ENCODE data around the gene POLD1. TPM values are rescaled to one million over a fixed set of nuclear protein-coding genes. Genes with fewer than 3 reads are reported as not detected.

The POLD1 gene
- total and polyA plus RNA-seq, 7 experiments from 2014 or later: 26.0 to 110 (median 40.8) TPM

GRCh38 chr19:50376166-50377050, 7.7 kb upstream of the POLD1 start, which contains the start of gene NR1H2:
Gene NR1H2 (plus strand): TSS chr19:50376457. CDS start chr19:50377606, 1,149 bp downstream.
- ATAC-seq: peak; percentile 94

DNA sequence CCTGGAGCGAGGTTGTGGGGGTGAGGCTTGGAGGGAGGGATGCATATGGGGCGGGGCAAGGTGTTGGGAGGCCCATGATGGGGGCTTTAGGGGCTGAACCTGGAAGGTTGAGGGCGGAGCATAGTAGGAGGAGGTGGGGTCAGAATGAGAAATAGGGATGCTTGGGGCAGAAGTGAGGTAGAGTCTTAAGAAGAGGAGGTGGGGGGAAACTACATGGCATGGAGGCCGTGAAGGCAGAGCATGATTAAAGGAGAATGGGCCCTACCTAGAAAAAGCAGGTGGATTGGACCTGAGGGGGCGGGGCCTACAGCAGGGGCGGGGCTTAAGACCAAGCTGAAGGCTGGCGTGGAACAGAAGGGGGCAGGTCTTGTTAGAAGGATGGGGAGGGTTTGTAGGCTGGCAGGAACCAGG, 7.1 kb upstream of the POLD1 start:
- Histone ChIP-seq H3K27me3 (ENCODE audit: control insufficient read depth in 2 of 2, insufficient read depth in 2 of 2, low read length in 2 of 2) (no peaks in the 10 kb centered on the region), H3K27ac (ENCODE audit: low read depth, low read length) (peak overlapping the region; percentile 100), H3K4me1 (ENCODE audit: control insufficient read depth in 2 of 2, insufficient read depth in 2 of 2, low read length in 2 of 2) (peaks cover 4 to 10% of the 10 kb centered on the region in 2 donors), H3K9me3 (ENCODE audit: control insufficient read depth in 2 of 3, low read length in 3 of 3) (no peaks in the 10 kb centered on the region), H3K4me3 (ENCODE audit: low read length) (no peak overlapping the region), H3K36me3 (ENCODE audit: control insufficient read depth in 2 of 3, insufficient read depth in 3 of 3, low read length in 3 of 3) (peaks cover 0 to 51% (median 33%) of the 10 kb centered on the region in 3 experiments)
- ATAC-seq (peak; percentile 7), DNase-seq (peak in 7 of 9 donors; percentile 36 to 74 (median 57))
- intact Hi-C loops (cut with micrococcal nuclease): loop anchor here (2.0 to 5.0 kb wide), 2 partner anchors 54 to 735 kb away; partner anchors contain the start of genes RRAS (in 1 of the 2) and SCAF1 (in 1 of the 2)
- H3K27me3 Mint-ChIP-seq: no peaks in the 10 kb centered on the region
- H3K27ac Mint-ChIP-seq: peak overlapping the region; percentile 71 to 100 (median 99)
- peak overlapping the region; percentile 62 to 100 (median 96) for H3K4me3 Mint-ChIP-seq
- no peaks in the 10 kb centered on the region for H3K9me3 Mint-ChIP-seq
- POLR2A ChIA-PET: no interaction called here
- CTCF ChIA-PET: no interaction called here
- H3K36me3 Mint-ChIP-seq: peaks cover 11 to 26% (median 16%) of the 10 kb centered on the region in 5 donors
- H3K4me1 Mint-ChIP-seq: peaks cover 12 to 37% (median 24%) of the 10 kb centered on the region in 7 donors

More at GRCh38 chr19:50376166-50377050, 7.7 kb upstream of the POLD1 start, which contains the start of gene NR1H2:
- Histone ChIP-seq H3K36me3 (ENCODE audit: control insufficient read depth in 2 of 3, insufficient read depth in 3 of 3, low read length in 3 of 3) (peaks cover 0 to 44% (median 33%) of the 10 kb centered on the region in 3 experiments), H3K27ac (ENCODE audit: low read depth, low read length) (peak within 1 kb of the TSS; percentile 100), H3K9me3 (ENCODE audit: control insufficient read depth in 2 of 3, low read length in 3 of 3) (no peaks in the 10 kb centered on the region), H3K4me1 (ENCODE audit: control insufficient read depth in 2 of 2, insufficient read depth in 2 of 2, low read length in 2 of 2) (peaks cover 4 to 10% of the 10 kb centered on the region in 2 donors), H3K4me3 (ENCODE audit: low read length) (peak within 1 kb of the TSS; percentile 99), H3K27me3 (ENCODE audit: control insufficient read depth in 2 of 2, insufficient read depth in 2 of 2, low read length in 2 of 2) (no peaks in the 10 kb centered on the region)
- H3K36me3 Mint-ChIP-seq: peaks cover 11 to 24% (median 16%) of the 10 kb centered on the region in 5 donors
- H3K4me1 Mint-ChIP-seq: peaks cover 12 to 37% (median 24%) of the 10 kb centered on the region in 7 donors
- peak; percentile 89 to 97 (median 95) for DNase-seq
- no peaks in the 10 kb centered on the region for H3K27me3 Mint-ChIP-seq
- peak within 1 kb of the TSS; percentile 99 to 100 (median 100) for H3K27ac Mint-ChIP-seq
- H3K4me3 Mint-ChIP-seq: peak within 1 kb of the TSS; percentile 92 to 100 (median 98)
- intact Hi-C loops (cut with micrococcal nuclease): loop anchor here (1.0 to 5.0 kb wide), 11 partner anchors 8 to 734 kb away; partner anchors contain the start of genes JOSD2 (in 2 of the 2), KCNC3 (in 2 of the 2), POLD1 (in 2 of the 2) and EMC10 (in 1 of the 2)
- ChIA-PET CTCF (no interaction called here), POLR2A (interaction anchor here (0.6 to 2.7 kb wide), 10 partner anchors 8 to 500 kb away, joined by 3 to 19 read pairs (median 4); partner anchors contain the start of genes AKT1S1, JOSD2, MYBPC2 and POLD1)
- no peaks in the 10 kb centered on the region for H3K9me3 Mint-ChIP-seq

DNA sequence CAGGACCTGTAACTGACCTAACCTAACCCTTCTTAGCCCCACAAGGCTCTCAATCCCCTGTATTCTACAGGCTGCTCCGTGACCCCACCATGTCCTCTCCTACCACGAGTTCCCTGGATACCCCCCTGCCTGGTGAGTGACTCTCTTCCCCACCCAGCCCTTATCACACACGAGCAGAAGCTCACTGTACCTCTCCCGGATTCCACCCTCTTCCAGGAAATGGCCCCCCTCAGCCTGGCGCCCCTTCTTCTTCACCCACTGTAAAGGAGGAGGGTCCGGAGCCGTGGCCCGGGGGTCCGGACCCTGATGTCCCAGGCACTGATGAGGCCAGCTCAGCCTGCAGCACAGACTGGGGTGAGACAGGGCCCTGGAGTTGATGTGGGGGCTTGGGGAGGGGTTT, 6.6 kb upstream of the POLD1 start:
- H3K9me3 Mint-ChIP-seq: no peaks in the 10 kb centered on the region
- CTCF ChIA-PET: no interaction called here

DNA sequence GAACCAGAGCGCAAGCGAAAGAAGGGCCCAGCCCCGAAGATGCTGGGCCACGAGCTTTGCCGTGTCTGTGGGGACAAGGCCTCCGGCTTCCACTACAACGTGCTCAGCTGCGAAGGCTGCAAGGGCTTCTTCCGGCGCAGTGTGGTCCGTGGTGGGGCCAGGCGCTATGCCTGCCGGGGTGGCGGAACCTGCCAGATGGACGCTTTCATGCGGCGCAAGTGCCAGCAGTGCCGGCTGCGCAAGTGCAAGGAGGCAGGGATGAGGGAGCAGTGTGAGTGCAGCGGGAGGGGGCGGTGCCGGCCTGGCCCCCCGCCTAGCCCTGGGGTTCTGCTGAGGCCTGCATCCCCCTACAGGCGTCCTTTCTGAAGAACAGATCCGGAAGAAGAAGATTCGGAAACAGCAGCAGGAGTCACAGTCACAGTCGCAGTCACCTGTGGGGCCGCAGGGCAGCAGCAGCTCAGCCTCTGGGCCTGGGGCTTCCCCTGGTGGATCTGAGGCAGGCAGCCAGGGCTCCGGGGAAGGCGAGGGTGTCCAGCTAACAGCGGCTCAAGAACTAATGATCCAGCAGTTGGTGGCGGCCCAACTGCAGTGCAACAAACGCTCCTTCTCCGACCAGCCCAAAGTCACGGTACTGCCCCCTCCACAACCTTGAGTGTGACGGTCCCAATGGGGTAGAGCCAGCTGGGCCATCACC, 5.8 kb upstream of the POLD1 start:
- Histone ChIP-seq H3K27ac (ENCODE audit: low read depth, low read length) (peak overlapping the region; percentile 100), H3K36me3 (ENCODE audit: control insufficient read depth in 2 of 3, insufficient read depth in 3 of 3, low read length in 3 of 3) (peaks cover 0 to 58% (median 33%) of the 10 kb centered on the region in 3 experiments), H3K4me1 (ENCODE audit: control insufficient read depth in 2 of 2, insufficient read depth in 2 of 2, low read length in 2 of 2) (peaks cover 4 to 10% of the 10 kb centered on the region in 2 donors), H3K4me3 (ENCODE audit: low read length) (no peak overlapping the region), H3K9me3 (ENCODE audit: control insufficient read depth in 2 of 3, low read length in 3 of 3) (no peaks in the 10 kb centered on the region), H3K27me3 (ENCODE audit: control insufficient read depth in 2 of 2, insufficient read depth in 2 of 2, low read length in 2 of 2) (no peaks in the 10 kb centered on the region)
- ATAC-seq (no peak), DNase-seq (no peak)
- POLR2A ChIA-PET: interaction anchor here (0.5 to 0.6 kb wide), 2 partner anchors 47 to 99 kb away, joined by 3 read pairs; no protein-coding TSS in a partner anchor
- CTCF ChIA-PET: no interaction called here
- H3K4me3 Mint-ChIP-seq: peak overlapping the region in 7 of 10 donors; percentile 11 to 96 (median 71)
- no peaks in the 10 kb centered on the region for H3K27me3 Mint-ChIP-seq
- peaks cover 11 to 26% (median 16%) of the 10 kb centered on the region in 5 donors for H3K36me3 Mint-ChIP-seq
- intact Hi-C loops (cut with micrococcal nuclease): loop anchor here in 1 of 2 donors (5.0 kb wide), 1 partner anchor 736 kb away; the partner anchor contains the start of genes RRAS and SCAF1
- H3K4me1 Mint-ChIP-seq: peaks cover 16 to 40% (median 27%) of the 10 kb centered on the region in 7 donors
- no peaks in the 10 kb centered on the region for H3K9me3 Mint-ChIP-seq
- peak overlapping the region in 8 of 9 donors; percentile 18 to 100 (median 90) for H3K27ac Mint-ChIP-seq

More for the DNA sequence above, 6.6 kb upstream of the POLD1 start:
- Mint-ChIP-seq H3K4me3 (peak overlapping the region; percentile 58 to 100 (median 96)), H3K27me3 (no peaks in the 10 kb centered on the region), H3K36me3 (peaks cover 11 to 26% (median 16%) of the 10 kb centered on the region in 5 donors), H3K27ac (peak overlapping the region; percentile 71 to 100 (median 99)), H3K4me1 (peaks cover 12 to 37% (median 24%) of the 10 kb centered on the region in 7 donors)
- H3K36me3 ChIP-seq (ENCODE audit: control insufficient read depth in 2 of 3, insufficient read depth in 3 of 3, low read length in 3 of 3): peaks cover 0 to 56% (median 33%) of the 10 kb centered on the region in 3 experiments
- no peak for ATAC-seq
- H3K27me3 ChIP-seq (ENCODE audit: control insufficient read depth in 2 of 2, insufficient read depth in 2 of 2, low read length in 2 of 2): no peaks in the 10 kb centered on the region
- H3K9me3 ChIP-seq (ENCODE audit: control insufficient read depth in 2 of 3, low read length in 3 of 3): no peaks in the 10 kb centered on the region
- H3K4me3 ChIP-seq (ENCODE audit: low read length): no peak overlapping the region
- POLR2A ChIA-PET: no interaction called here
- peaks cover 4 to 10% of the 10 kb centered on the region in 2 donors for H3K4me1 ChIP-seq (ENCODE audit: control insufficient read depth in 2 of 2, insufficient read depth in 2 of 2, low read length in 2 of 2)
- H3K27ac ChIP-seq (ENCODE audit: low read depth, low read length): peak overlapping the region; percentile 100
- no peak for DNase-seq
- intact Hi-C loops (cut with micrococcal nuclease): loop anchor here (2.0 to 5.0 kb wide), 2 partner anchors 53 to 735 kb away; partner anchors contain the start of genes RRAS (in 1 of the 2) and SCAF1 (in 1 of the 2)

DNA sequence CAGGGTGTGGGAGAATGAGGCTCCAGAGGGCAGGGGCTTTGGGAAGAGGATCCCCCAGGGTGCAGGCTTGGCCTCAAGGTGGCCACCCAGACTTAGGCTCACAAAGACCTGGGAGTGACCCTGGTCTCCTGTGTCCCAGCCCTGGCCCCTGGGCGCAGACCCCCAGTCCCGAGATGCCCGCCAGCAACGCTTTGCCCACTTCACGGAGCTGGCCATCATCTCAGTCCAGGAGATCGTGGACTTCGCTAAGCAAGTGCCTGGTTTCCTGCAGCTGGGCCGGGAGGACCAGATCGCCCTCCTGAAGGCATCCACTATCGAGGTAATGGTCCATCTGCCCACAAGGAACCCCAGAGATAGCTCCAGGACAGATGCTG, 5.3 kb upstream of the POLD1 start:
- ChIA-PET POLR2A (interaction anchor here (0.6 kb wide), 1 partner anchor 46 kb away, joined by 3 read pairs; no protein-coding TSS in a partner anchor), CTCF (no interaction called here)
- peak overlapping the region in 1 of 10 donors; percentile 33 for H3K4me3 Mint-ChIP-seq
- Histone ChIP-seq H3K4me3 (ENCODE audit: low read length) (no peak overlapping the region), H3K27ac (ENCODE audit: low read depth, low read length) (no peak overlapping the region), H3K9me3 (ENCODE audit: control insufficient read depth in 2 of 3, low read length in 3 of 3) (no peaks in the 10 kb centered on the region), H3K36me3 (ENCODE audit: control insufficient read depth in 2 of 3, insufficient read depth in 3 of 3, low read length in 3 of 3) (peaks cover 0 to 58% (median 33%) of the 10 kb centered on the region in 3 experiments), H3K4me1 (ENCODE audit: control insufficient read depth in 2 of 2, insufficient read depth in 2 of 2, low read length in 2 of 2) (peaks cover 8 to 10% of the 10 kb centered on the region in 2 donors), H3K27me3 (ENCODE audit: control insufficient read depth in 2 of 2, insufficient read depth in 2 of 2, low read length in 2 of 2) (no peaks in the 10 kb centered on the region)
- DNase-seq (no peak), ATAC-seq (no peak)
- intact Hi-C loops (cut with micrococcal nuclease): loop anchor here in 1 of 2 donors (5.0 kb wide), 1 partner anchor 737 kb away; the partner anchor contains the start of genes RRAS and SCAF1
- H3K9me3 Mint-ChIP-seq: peaks cover 0 to 4% (median 0%) of the 10 kb centered on the region in 11 donors
- H3K36me3 Mint-ChIP-seq: peaks cover 11 to 26% (median 16%) of the 10 kb centered on the region in 5 donors
- H3K4me1 Mint-ChIP-seq: peaks cover 20 to 45% (median 32%) of the 10 kb centered on the region in 7 donors
- no peaks in the 10 kb centered on the region for H3K27me3 Mint-ChIP-seq
- H3K27ac Mint-ChIP-seq: peak overlapping the region in 6 of 9 donors; percentile 17 to 80 (median 42)

All from naive thymus-derived CD4-positive, alpha-beta T cell (primary cell).